IMR-90 (cell line): ENCODE results near the gene MOSPD3. TPM values are rescaled to one million over a fixed set of nuclear protein-coding genes. Genes with fewer than 3 reads are reported as not detected.

ENCODE experiments used
- ATAC-seq: fragments of 200-7000 bp; cut with Tn5 transposase; 2 replicates; pipeline ENCODE4 v1.9.1; 2020; ENCODE audit warnings: low read depth, mild to moderate bottlenecking, moderate library complexity
- BruUV-seq: library from RNA; stranded (reverse); fragments of 400-500 nt; replicated peaks from 2 replicates; lab custom pipeline; 2021; lab: Mats Ljungman, UMichigan
- CTCF ChIA-PET: fragments of 300-600 bp; formaldehyde crosslinking; extraction: SDS; loops from one replicate; lab custom pipeline; 2021; ENCODE audit warnings: antibody characterized with exemption; lab: Yijun Ruan, JAX
- POLR2A ChIA-PET: fragments of 300-600 bp; sonication (Branson Sonifier 250); formaldehyde crosslinking; loops from one replicate; lab custom pipeline; 2022; ENCODE audit warnings: antibody characterized with exemption; ENCODE audit not compliant: unreplicated experiment; lab: Charles Lee
- DNase-seq: peaks from one replicate; pipeline ENCODE4 v3.0.0; 2013
- H2AFZ ChIP-seq: replicated peaks from 2 replicates; pipeline ENCODE3; 2013; ENCODE audit warnings: low read length, mild to moderate bottlenecking; ENCODE audit not compliant: poor library complexity
- H2AK5ac ChIP-seq: 2 replicates; pipeline ENCODE4 v1.6.1; 2013; ENCODE audit warnings: low read depth, low read length, inconsistent platforms
- H2AK9ac ChIP-seq: replicated peaks from 2 replicates; pipeline ENCODE3; 2013; ENCODE audit warnings: mild to moderate bottlenecking, low read depth, low read length, moderate library complexity; ENCODE audit not compliant: poor library complexity
- H2BK120ac ChIP-seq: 2 replicates; pipeline ENCODE4 v1.6.1; 2013; ENCODE audit warnings: low read depth, low read length, inconsistent platforms
- H2BK15ac ChIP-seq: 3 replicates; pipeline ENCODE4 v1.6.1; 2013; ENCODE audit warnings: low read depth, low read length, inconsistent platforms
- H2BK20ac ChIP-seq: 2 replicates; pipeline ENCODE4 v1.6.1; 2013; ENCODE audit warnings: low read depth, mild to moderate bottlenecking, inconsistent platforms, low read length, moderate library complexity
- H2BK5ac ChIP-seq: 2 replicates; pipeline ENCODE4 v1.6.1; 2013; ENCODE audit warnings: mild to moderate bottlenecking, low read depth, low read length, inconsistent platforms; ENCODE audit not compliant: poor library complexity, severe bottlenecking
- H3K14ac ChIP-seq: replicated peaks from 2 replicates; pipeline ENCODE4 v1.6.1; 2013; ENCODE audit warnings: low read depth, low read length, inconsistent platforms
- H3K18ac ChIP-seq: 2 replicates; pipeline ENCODE4 v1.6.1; 2013; ENCODE audit warnings: low read depth, low read length, control low read depth
- H3K23ac ChIP-seq: 2 replicates; pipeline ENCODE4 v1.6.1; 2013; ENCODE audit warnings: low read depth, low read length, inconsistent platforms
- H3K27ac ChIP-seq: 2 replicates; pipeline ENCODE4 v1.5.1; 2013; ENCODE audit warnings: mild to moderate bottlenecking, control low read depth, low read length; ENCODE audit not compliant: insufficient read depth
- H3K27me3 ChIP-seq: 2 replicates; pipeline ENCODE4 v1.6.1; 2013; ENCODE audit warnings: low read length; ENCODE audit not compliant: control insufficient read depth, insufficient read depth
- H3K36me3 ChIP-seq: 2 replicates; pipeline ENCODE4 v1.6.1; 2013; ENCODE audit warnings: low read length, mixed read lengths; ENCODE audit not compliant: control insufficient read depth, insufficient read depth
- H3K4ac ChIP-seq: 2 replicates; pipeline ENCODE4 v1.6.1; 2013; ENCODE audit warnings: low read depth, low read length, inconsistent platforms
- H3K4me1 ChIP-seq: 2 replicates; pipeline ENCODE4 v1.6.1; 2013; ENCODE audit warnings: low read length, mixed read lengths; ENCODE audit not compliant: control insufficient read depth, insufficient read depth
- H3K4me2 ChIP-seq: 2 replicates; pipeline ENCODE4 v1.6.1; 2013; ENCODE audit warnings: low read depth, mild to moderate bottlenecking, control low read depth, low read length, moderate library complexity
- H3K4me3 ChIP-seq: 2 replicates; pipeline ENCODE4 v1.5.1; 2013; ENCODE audit warnings: low read depth, mild to moderate bottlenecking, control low read depth, low read length, moderate library complexity; ENCODE audit not compliant: insufficient read depth
- H3K56ac ChIP-seq: 2 replicates; pipeline ENCODE4 v1.6.1; 2013; ENCODE audit warnings: low read length, inconsistent platforms; ENCODE audit not compliant: insufficient read depth; ENCODE audit errors: extremely low read depth
- H3K79me1 ChIP-seq, 2 experiments: 2 replicates each; pipeline ENCODE4 v1.6.1; 2013; ENCODE audit warnings: low read length in 2 of 2, inconsistent platforms in 1 of 2, low read depth in 1 of 2
- H3K9ac ChIP-seq: 2 replicates; pipeline ENCODE4 v1.6.1; 2013; ENCODE audit warnings: low read depth, low read length, control low read depth
- H3K9me1 ChIP-seq: 2 replicates; pipeline ENCODE4 v1.6.1; 2013; ENCODE audit warnings: low read length, inconsistent platforms; ENCODE audit not compliant: insufficient read depth
- H3K9me3 ChIP-seq: 2 replicates; pipeline ENCODE4 v1.6.1; 2013; ENCODE audit warnings: low read length; ENCODE audit not compliant: control insufficient read depth, insufficient read depth
- H4K20me1 ChIP-seq: 2 replicates; pipeline ENCODE4 v1.6.1; 2013; ENCODE audit warnings: low read length, inconsistent platforms; ENCODE audit not compliant: insufficient read depth
- H4K5ac ChIP-seq: 2 replicates; pipeline ENCODE4 v1.6.1; 2013; ENCODE audit warnings: mild to moderate bottlenecking, low read depth, low read length, control low read depth
- H4K8ac ChIP-seq, 2 experiments: 2 replicates each; pipeline ENCODE4 v1.6.1; 2013; ENCODE audit warnings: low read depth in 2 of 2, low read length in 2 of 2, control low read depth in 1 of 2, inconsistent platforms in 1 of 2
- H4K91ac ChIP-seq: 2 replicates; pipeline ENCODE4 v1.6.1; 2013; ENCODE audit warnings: low read depth, low read length, inconsistent platforms; ENCODE audit not compliant: insufficient read depth
- BHLHE40 ChIP-seq: fragments of 150-350 bp; IDR thresholded peaks from 2 replicates; pipeline ENCODE4 v1.6.1; 2016; ENCODE audit warnings: mild to moderate bottlenecking, low read depth, low read length
- CEBPB ChIP-seq: IDR thresholded peaks from 2 replicates; pipeline ENCODE4 v1.6.1; 2012; ENCODE audit warnings: low read depth, low read length, improper control_type of control experiment
- CHD1 ChIP-seq: IDR thresholded peaks from 2 replicates; pipeline ENCODE4 v1.6.1; 2012; ENCODE audit warnings: low read depth, low read length, improper control_type of control experiment
- CTCF ChIP-seq: conservative IDR thresholded peaks from 2 replicates; pipeline ENCODE4 v1.5.1; 2012; ENCODE audit warnings: mild to moderate bottlenecking, low read depth, low read length, improper control_type of control experiment
- FOS ChIP-seq: fragments of 150-350 bp; IDR thresholded peaks from 2 replicates; pipeline ENCODE4 v1.6.1; 2016; ENCODE audit warnings: low read depth, low read length
- MAFK ChIP-seq: IDR thresholded peaks from 2 replicates; pipeline ENCODE4 v1.6.1; 2012; ENCODE audit warnings: low read depth, low read length, improper control_type of control experiment
- MAZ ChIP-seq: IDR thresholded peaks from 2 replicates; pipeline ENCODE4 v1.6.1; 2012; ENCODE audit warnings: low read depth, mild to moderate bottlenecking, low read length, improper control_type of control experiment, moderate library complexity, borderline replicate concordance
- MXI1 ChIP-seq: IDR thresholded peaks from 2 replicates; pipeline ENCODE4 v1.6.1; 2012; ENCODE audit warnings: low read depth, mild to moderate bottlenecking, low read length, moderate library complexity, borderline replicate concordance
- NFE2L2 ChIP-seq: fragments of 150-350 bp; IDR thresholded peaks from 2 replicates; pipeline ENCODE4 v1.6.1; 2016; ENCODE audit warnings: low read depth, mild to moderate bottlenecking, low read length
- POLR2A ChIP-seq: IDR thresholded peaks from 2 replicates; pipeline ENCODE4 v1.6.1; 2012; ENCODE audit warnings: mild to moderate bottlenecking, low read depth, low read length
- RAD21 ChIP-seq: IDR thresholded peaks from 2 replicates; pipeline ENCODE4 v1.6.1; 2012; ENCODE audit warnings: low read length, improper control_type of control experiment
- RCOR1 ChIP-seq: IDR thresholded peaks from 2 replicates; pipeline ENCODE4 v1.6.1; 2012; ENCODE audit warnings: mild to moderate bottlenecking, low read length, improper control_type of control experiment; ENCODE audit not compliant: insufficient replicate concordance
- RFX5 ChIP-seq: IDR thresholded peaks from 2 replicates; pipeline ENCODE4 v1.8.0; 2012; ENCODE audit warnings: low read depth, mild to moderate bottlenecking, low read length, moderate library complexity
- SMC3 ChIP-seq: fragments of 150-350 bp; IDR thresholded peaks from 2 replicates; pipeline ENCODE4 v1.6.1; 2016; ENCODE audit warnings: low read depth, mild to moderate bottlenecking, antibody characterized with exemption, low read length, moderate library complexity
- USF2 ChIP-seq: fragments of 150-350 bp; IDR thresholded peaks from 2 replicates; pipeline ENCODE4 v1.6.1; 2017; ENCODE audit warnings: mild to moderate bottlenecking, antibody characterized with exemption, low read length, low read depth
- WGBS, 2 experiments: methylation state at CpG; one replicate each; pipeline versions ENCODE4 v1.1.5 to v1.1.7; 2013; ENCODE audit warnings: missing lambda C conversion rate in 2 of 2; ENCODE audit not compliant: insufficient read length in 1 of 2; ENCODE audit errors: extremely low coverage in 2 of 2; 5-methylcytosine and 5-hydroxymethylcytosine counted together
- dilution Hi-C: fragments of 300-500 bp; cut with HindIII; formaldehyde crosslinking; loops from one replicate; pipeline ENCODE4 v1.14.3; 2018; ENCODE audit warnings: low sequenced_read_pairs; ENCODE audit not compliant: unreplicated experiment
- in situ Hi-C: fragments of 300-500 bp; cut with MboI; formaldehyde crosslinking; loops from 3 replicates; pipeline ENCODE4 v1.14.3; 2019; ENCODE audit warnings: low sequenced_read_pairs, inconsistent platforms, mixed read lengths
- intact Hi-C: fragments of 100-400 bp; cut with micrococcal nuclease; formaldehyde crosslinking; loops from 2 replicates; pipeline ENCODE4 v1.10.0; 2022
- polyA plus RNA-seq, 3 experiments: library from polyadenylated mRNA; depleted of rRNA; stranded (reverse); fragments of >200 nt; gene quantifications; 2 replicates each; pipeline ENCODE4 v1.2.3, GENCODE V29; 2012; ENCODE audit warnings: low replicate concordance in 1 of 3
- total RNA-seq: library from RNA; depleted of rRNA; stranded (reverse); fragments of >200 nt; gene quantifications from 2 replicates; pipeline ENCODE4 v1.2.3, GENCODE V29; 2012

Gene MOSPD3
- total and polyA plus RNA-seq, 2 of the 4 experiments (the other 2 are of a cell fraction): 2.3 to 30.0 TPM

GRCh38 chr7:100589341-100589947, 22.9 kb upstream of the MOSPD3 start:
- Histone ChIP-seq H3K27ac (no peak overlapping the region), H3K27me3 (no peaks in the 10 kb centered on the region), H2AK9ac (no peak overlapping the region), H3K36me3 (no peaks in the 10 kb centered on the region), H3K9me1 (0 out of 2 replicates have a peak, but pooled peaks cover 5% of the 10 kb centered on the region), H2BK20ac (no peak overlapping the region), H3K4me1 (peaks cover 5% of the 10 kb centered on the region; the same call in 1 of the 2 replicates), H4K20me1 (peaks cover 14% of the 10 kb centered on the region), H4K8ac (no peak overlapping the region), H3K4me2 (no peak overlapping the region), H3K4ac (no peak overlapping the region), H2AK5ac (no peak overlapping the region), H2BK5ac (no peak overlapping the region), H4K5ac (no peak overlapping the region), H3K14ac (no peak overlapping the region), H3K23ac (no peak overlapping the region), H4K91ac (no peak overlapping the region), H3K18ac (no peak overlapping the region), H2AFZ (no peak overlapping the region), H3K9ac (no peak overlapping the region), H3K79me1 (peaks cover 6 to 16% of the 10 kb centered on the region in 2 experiments; a peak in 2 of 4 replicates), H2BK120ac (no peak overlapping the region), H3K4me3 (no peak overlapping the region), H3K9me3 (no peaks in the 10 kb centered on the region), H3K56ac (no peak overlapping the region), H2BK15ac (no peak overlapping the region)
- in situ Hi-C loops (loop anchor here (25.0 kb wide), 1 partner anchor 273 kb away; the partner anchor contains the start of genes SLC12A9 and TRIP6), dilution Hi-C loops (no loop called here), intact Hi-C loops (loop anchor here (10.0 kb wide), 1 partner anchor 245 kb away; no protein-coding TSS in a partner anchor)
- BruUV-seq: no TSS peak
- no peak for ATAC-seq
- CTCF ChIA-PET: interaction anchor here (0.9 kb wide), 1 partner anchor 13 kb away, joined by 4 read pairs; the partner anchor contains the start of gene PCOLCE
- TF ChIP-seq RAD21 (no peak), POLR2A (no peak), USF2 (no peak), CEBPB (no peak), MAZ (no peak), FOS (no peak), SMC3 (no peak), MAFK (no peak), RFX5 (no peak), CHD1 (no peak), BHLHE40 (no peak), RCOR1 (no peak), CTCF (no peak), MXI1 (no peak), NFE2L2 (no peak)
- 36% methylated on average over 2 of the region's 7 CpGs; no CpG with 5 or more reads in 1 of the 2 experiments for WGBS, 2 experiments
- no peak for DNase-seq
- POLR2A ChIA-PET: no interaction called here
